Fibroblast of peridontal ligament (primary cell): Measurements from ENCODE around the gene ST8SIA4.
A peak's percentile ranks its signal among the peaks of the same experiment; 100 is the strongest.
"Not testable (repeated sequence)": the region's sequence is repeated elsewhere in the genome, so short reads cannot be mapped to it uniquely, and the experiment has no call there.

ENCODE experiments used
- DNase-seq: peaks from one replicate; pipeline ENCODE4 v3.0.0-alpha.2; 2010; ENCODE audit errors: extremely low read depth

Gene ST8SIA4

DNA sequence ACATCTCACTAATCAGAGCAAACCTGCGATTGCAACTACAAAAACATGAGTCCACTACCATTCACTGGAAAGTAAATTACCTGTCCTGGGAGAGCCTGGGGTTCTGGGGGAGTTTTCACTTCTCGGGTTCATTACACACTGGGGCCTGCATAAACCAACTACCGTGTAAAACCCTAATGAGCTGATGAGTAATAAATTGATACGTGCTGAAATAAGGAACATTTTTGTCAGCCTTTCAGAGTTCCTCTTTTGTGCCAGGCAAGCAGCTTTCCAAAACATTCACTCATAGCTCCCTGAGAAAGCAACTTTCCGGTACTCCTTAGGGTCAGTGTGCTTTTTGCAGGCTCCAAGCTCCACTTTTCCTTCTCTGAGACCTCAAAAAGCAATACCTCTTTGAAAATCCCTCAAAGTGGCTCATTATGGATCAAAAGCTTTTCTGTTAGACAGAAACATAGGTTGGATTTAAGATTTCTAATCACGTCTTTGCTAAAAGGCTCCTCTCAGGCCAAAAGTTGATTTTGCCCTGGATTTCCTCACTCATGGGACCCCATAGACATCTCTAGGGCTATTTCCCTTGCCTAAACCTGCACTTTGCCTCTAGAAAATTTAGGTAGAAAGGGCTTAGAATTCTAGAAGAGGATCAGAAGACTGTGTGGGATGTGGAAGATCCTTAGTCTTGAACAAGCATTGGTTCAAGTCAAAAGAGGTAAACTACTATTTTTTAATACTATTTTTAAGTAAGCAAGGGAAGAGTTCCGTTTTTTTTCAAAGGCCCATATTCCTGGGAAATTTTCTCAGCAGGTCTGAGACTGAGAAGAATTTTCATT is 74.8 kb downstream of the ST8SIA4 start:
- no peak for DNase-seq

DNA sequence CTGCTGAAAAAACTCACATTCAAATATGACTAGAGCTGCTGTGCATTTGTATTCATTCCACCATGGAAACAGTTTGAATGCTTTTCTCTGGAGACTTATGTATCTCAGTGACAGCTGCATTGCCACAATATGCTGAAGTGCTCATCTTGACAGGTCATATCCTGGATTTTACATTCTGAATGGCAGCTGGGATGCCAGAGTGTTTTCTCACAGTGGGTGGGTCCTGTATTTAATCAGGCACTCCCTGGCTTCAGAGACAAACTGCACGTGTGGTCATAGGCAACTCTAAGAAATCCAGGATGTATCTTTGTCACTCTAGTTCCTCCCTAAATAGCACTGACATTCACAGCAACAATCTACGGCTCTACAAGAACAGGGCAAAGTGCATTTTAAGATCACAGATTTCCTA is 75.6 kb downstream of the ST8SIA4 start:
- no peak for DNase-seq

DNA sequence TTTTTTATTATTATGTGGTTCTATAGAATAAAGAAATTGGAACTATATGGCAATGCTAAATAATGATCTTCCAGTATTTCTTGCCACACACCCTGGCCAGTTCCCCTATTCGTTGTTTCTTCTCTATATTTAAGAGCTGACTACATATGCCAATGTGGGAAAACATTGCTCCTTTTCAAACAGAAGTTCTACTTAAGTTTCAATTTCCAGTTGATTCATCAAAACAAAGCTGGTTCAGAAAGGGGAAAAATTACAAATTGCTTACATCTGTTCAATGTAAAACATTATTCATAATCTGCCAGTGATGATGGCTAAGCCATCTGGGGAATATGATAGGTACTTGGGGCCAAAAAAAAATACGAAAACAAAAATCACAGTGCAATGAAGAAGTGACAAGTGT is 76.9 kb downstream of the ST8SIA4 start:
- peak; percentile 86 for DNase-seq

DNA sequence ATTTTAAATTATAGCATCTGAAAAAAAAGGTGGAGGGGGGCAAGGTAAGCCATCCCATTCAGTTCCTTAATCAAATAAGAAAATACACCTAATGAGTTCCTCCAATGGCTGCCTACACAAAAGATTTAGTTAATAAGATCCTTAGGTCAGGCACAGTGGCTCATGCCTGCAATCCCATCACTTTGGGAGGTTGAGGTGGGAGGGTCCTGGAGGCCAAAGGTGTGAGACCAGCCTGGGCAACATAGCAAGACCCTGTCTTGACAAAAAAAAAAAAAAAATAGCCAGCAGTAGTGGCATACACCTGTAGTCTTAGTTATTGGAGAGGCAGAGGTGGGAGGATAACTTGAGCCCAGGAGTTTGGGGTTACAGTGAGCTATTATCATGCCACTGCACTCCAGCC is 78.4 kb downstream of the ST8SIA4 start:
- DNase-seq: no peak

DNA sequence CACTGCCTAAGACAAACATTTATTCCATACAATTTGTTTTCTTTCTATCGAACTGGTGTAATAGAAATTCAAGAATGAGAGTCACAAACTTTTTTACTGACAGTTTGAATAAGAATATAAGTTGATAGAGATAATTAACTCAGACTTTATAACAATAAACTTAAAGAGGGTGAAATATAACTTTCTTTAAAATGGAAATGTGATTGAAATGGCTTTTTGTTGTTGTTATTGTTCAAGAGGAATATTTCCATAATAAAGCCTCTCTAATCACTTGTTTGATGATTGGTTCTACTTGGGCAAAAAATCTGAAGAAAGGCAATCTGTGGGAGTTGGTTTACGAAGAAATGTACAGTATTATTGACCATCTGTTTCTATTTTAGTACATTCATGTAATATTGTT is 79.3 kb downstream of the ST8SIA4 start:
- DNase-seq: no peak

DNA sequence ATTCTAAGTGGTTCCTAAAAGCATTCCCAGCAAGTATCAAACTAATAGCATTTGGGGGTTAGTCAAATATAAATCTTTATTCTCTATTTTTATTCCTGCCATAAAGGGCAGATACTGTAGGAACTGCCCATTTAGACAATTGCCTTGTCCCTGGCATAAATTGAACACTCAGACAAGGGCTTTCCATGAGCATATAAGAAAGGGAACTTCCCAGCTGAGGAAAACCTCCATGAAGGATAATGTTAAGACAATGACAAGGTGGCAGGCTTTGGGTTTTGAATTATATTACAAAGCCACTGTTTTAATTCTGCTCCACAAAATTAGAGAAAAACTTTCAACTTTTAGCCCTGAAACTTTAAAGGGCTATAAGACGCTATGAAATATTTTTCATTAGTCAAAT is 81.3 kb downstream of the ST8SIA4 start:
- no peak for DNase-seq

DNA sequence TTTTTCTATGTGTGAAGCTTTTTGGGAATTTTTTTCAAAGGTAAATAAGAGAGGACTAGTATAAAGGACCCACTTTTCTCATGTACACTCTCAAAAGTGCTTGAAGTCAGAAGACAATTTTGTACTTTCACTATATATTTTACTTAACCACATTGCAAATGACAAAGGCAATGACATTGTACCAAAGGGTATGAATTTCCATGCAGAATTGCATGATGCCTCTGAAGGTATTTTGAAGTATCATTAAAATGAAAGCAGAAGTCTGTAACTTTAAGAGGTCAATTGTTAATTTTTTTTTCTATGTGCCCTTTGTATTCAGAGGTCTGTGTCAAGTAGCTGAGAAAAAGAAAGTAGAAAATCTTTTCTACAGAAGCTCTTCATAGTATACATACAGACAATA is 84.7 kb downstream of the ST8SIA4 start:
- no peak for DNase-seq

DNA sequence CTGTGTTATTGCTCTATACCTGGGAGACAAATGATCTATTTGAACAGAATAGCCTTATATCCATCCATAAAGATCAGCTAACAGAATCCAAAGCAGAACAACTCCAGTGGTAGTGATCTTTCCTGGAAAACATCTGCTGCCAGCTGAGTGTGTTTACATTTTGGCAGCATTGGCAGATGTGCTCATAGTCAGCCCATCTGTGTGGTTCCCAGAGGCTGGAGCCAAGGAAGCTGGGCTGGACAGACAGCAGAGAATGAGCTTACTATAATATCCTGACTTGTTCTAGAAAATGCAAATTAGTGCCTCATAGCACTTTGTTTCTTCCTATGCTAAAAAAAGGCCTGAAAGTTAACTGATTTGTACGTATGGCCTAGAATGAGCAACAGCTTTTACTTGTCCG is 99.7 kb downstream of the ST8SIA4 start:
- peak; percentile 87 for DNase-seq

DNA sequence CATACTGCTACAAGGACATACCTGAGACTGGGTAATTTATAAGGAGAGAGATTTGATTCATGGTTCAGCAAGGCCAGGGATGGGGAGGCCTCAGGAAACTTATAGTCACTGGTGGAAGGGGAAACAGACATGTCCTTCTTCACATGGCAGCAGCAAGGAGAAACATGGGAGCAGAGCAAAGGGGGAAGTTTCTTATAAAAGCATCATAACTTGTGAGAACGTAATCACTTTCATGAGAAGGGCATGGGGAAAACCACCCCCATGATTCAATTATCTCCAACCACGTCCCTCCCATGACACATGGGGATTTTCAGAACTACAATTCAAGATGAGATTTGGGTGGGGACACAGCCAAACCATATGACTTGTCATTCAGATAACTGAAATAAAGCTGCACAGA is 100.9 kb downstream of the ST8SIA4 start:
- DNase-seq: no peak

DNA sequence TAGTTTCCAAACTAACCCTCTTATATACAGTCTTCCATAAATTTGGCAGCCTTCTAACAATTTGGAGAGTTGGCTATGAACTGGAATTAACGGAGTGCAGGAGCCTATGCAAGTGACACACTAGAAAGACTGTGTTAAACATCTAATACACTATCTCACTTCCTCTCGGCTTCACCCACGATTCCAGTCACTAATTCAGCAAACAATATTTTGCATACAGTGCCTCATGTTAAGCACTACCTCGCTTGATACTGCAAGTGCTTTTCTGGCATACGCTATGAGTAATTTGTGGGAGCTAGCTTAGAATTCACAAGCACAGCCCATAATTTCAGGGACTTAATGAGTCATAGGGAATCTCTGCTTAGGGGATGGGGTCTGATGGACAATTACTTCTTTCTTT is 102.5 kb downstream of the ST8SIA4 start:
- DNase-seq: no peak

DNA sequence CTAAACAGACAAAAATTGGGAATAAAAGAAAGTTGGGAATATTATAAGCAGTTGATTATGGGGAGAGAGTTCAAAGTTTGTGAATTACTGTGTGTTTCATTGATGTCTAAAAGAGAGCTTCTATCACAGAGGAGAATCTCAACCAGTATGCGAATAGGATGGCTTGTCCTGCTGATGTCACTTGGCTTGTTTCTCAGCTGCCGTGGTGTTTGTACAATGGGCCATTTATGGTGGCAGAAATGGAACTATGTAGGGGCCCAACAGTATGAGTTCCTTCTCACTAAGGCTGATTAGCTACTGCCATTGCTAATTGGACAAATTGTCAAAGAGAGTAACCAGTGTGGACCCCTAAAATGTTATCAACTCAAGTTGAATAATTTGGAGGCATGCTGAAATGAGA is 103.9 kb downstream of the ST8SIA4 start:
- no peak for DNase-seq

DNA sequence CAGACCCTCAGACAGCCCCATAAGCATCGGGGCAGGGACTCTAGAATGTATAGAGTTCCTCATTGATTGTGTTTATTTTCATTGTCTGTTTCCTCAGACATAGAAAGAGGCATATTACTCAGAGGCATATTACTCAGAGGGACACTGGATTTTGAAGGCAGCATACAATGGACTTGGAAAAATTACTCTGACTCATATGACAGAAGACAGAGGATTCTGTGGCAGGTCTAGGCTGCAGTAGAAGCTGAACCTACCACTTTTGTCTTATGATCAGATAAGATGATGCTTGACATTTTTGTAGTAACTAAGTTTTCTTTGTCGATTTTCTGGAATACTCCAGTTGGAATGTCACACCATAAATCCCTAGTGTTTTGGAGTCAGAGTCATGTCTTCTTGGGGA is 105.2 kb downstream of the ST8SIA4 start:
- DNase-seq: peak; percentile 50

DNA sequence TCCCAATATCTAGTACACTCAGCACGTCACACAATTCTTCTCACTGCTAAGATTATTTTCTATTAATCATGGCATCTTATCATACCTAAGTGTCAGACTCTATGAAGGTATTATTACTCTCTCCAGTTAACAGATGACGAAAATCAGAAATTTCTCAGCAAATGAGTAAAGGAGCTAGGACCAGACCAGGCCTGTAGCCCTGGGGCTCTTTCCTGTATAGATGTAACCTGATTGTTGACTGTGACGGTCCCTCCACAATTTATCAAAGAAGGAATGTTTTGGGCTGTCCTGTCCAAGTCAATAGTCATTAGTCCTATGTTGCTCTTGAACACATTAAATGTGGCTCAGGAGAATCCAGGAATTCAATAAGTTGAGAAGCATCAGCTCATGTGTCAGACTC is 106.2 kb downstream of the ST8SIA4 start:
- DNase-seq: no peak

DNA sequence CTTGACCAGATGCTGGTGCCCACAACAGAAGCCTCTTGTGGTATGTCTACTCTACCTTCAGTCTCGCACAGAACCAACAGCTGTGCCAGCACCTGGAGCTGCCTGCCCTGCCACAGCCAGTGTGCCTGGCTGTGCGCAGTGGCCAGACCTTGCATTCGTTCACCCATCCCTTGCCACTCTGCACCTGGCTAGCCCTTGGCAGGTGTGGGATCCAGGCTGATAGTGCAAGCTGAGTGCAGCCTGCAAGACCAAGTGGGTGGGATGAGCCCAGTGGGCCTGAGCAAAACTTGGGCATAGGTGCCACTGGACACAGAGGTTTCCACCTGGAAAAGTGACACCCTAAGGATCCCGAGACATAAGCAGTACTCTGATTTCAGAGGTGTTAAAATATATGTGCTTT is 108.2 kb downstream of the ST8SIA4 start:
- no peak for DNase-seq

DNA sequence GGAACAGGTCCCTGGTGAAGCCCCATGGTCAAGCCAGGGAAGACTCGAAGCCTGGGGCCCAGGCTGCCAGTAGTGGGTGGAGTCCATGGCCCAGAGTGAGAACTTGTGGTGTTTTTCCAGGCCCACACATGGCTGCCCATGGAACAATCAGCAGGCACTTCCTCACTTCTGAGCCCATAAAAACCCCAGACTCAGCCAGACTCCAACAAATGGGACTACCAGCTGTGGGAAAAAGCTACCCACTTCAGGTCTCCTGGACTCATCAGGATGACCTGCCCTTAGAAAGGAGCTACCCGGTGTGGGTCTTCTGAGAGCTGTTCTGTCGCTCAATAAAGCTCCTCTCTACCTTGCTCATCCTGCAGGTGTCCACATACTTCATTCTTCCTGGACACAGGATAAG is 108.9 kb downstream of the ST8SIA4 start:
- DNase-seq: no peak

DNA sequence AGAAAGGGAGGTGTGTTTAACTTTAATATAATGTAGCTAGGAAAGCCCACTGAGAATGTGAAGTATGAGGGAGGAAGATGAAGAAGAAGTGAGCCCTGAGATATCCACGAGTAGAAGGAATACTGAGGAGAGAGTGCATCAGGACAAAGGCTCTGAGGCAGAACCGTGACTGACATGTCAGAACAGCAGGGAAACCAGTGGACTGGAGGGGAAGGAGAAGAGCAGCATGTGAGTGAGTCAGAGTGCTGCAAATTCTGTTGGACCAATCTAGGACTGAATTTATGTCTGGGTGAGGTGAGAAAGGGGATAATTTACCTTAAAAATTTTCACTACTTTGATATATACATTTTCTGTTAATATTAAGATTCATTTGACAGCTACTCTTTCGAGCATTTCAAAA is 110.3 kb downstream of the ST8SIA4 start:
- no peak for DNase-seq

DNA sequence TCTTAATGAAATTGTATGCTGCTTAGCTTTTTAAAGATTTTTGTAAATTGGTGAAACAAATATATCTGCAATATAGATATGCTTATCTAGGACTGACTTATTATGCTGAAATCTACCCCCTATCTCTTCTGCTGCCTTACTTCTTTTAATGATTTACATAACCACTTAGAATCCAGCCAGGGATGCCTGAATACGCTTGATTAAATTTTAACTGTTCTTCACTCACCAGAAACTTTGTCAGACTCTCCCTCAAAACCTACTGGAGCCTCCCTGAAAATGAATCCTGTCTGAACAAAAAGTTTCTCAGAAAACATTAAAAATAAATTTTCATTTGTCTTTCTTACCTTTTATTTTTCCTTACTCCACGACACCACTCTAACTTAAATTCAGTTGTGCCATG is 111.7 kb downstream of the ST8SIA4 start:
- DNase-seq: no peak

DNA sequence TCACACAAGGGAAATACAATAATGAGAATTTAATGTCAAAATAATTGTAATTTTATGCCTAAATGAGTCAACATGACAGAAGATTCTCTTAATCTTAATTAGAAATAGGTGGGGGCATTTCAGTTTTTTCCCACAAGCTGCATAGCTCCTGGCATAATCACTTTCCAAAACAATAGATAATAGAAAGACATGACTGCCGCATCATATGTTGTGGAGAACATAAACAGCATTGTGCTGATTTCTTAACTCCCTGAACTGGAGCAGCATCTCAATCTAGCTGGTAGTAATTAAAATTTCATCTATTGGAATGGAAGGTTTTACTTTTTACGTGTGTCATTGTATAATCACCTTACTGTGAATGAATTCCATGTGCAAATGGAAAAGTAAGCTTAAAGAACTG is 112.1 kb downstream of the ST8SIA4 start:
- DNase-seq: no peak

DNA sequence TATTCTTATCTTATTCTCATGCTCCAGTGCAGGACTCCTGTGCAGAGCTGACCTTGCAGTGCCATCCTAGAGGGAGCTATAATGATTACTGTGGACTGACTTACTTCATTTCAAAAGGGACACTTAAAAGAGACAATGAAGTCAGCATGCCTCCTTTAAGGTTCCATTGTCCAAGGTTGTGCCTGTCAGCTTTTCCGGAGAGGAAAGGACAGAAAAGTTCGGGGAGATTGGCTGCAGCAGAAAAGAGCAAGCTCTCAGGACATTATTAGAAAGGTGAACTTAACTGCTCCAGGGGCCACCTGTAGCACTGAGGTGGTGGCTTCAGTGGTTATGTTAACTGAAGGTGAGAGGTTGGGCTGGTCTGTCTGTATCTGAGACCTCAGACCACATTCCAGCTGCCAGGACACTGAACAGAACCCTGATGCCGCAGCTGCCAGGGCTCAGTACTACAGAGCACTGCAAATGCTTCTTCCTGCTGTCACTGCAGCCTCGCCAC is 112.9 kb downstream of the ST8SIA4 start:
- no peak for DNase-seq

DNA sequence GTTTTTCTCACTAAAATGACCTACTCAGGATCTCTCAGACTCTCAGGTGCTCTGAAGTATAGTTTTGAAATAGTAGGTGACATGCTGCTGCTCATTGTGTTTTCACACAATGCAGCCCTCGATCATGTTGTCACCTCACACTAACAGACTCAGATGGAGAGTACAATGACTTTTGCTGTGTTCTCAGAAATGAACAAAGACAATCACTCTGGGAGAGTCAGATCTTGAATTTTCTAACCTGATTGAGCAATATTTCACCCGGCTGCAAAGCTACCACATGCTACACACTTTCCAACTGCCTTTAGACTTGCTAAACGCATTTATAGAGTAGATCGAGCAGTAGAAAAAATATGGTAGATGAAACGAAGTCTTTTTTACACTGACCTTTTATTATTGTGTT is 113.4 kb downstream of the ST8SIA4 start:
- DNase-seq: no peak

DNA sequence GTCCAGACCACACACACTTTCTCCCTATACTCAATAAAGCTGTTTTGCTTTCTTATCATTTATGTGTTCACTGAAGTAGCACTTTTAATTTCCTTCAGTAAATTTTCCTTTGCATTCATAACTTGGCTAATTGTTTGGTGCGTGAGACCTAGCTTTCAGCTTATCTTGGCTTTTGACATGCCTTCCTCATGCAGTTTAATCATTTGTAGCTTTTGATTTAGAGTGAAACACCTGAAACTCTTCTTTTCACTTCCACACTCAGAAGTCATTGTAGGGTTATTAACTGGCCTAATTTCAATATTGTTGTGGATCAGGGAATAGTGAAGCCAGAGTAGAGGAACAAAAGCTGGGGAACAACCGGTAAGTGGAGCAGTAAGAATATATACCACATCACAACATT is 114.7 kb downstream of the ST8SIA4 start:
- DNase-seq: no peak

DNA sequence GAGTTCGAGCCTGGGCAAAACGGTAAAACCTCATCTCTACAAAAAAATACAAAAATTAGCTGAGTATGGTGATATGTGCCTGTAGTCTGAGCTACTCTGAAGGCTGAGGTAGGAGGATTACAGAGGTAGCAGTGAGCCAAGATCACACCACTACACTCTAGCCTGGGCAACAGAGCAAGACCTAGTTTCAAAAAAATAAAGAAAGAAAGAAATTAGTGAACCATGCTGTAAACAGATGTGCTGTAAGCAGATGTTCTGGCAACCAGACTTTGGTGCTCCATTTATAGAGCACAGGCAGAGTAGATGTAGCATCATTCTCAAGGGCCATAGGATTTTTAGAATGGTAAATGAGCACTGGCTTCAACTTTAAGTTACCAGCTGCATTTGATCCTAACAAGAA is 115.4 kb downstream of the ST8SIA4 start:
- no peak for DNase-seq

DNA sequence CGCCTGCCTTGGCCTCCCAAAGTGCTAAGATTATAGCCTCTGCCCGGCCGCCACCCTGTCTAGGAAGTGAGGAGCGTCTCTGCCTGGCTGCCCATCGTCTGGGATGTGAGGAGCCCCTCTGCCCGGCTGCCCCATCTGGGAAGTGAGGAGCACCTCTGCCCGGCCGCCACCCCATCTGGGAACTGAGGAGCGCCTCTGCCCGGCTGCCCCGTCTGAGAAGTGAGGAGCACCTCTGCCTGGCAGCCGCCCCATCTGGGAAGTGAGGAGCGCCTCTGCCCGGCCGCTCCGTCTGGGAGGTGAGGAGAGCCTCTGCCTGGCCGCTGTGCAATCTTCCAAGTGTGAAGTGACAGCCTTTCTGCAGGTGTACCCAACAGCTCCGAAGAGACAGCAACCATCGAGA is 117.5 kb downstream of the ST8SIA4 start:
- not testable (repeated sequence) for DNase-seq

DNA sequence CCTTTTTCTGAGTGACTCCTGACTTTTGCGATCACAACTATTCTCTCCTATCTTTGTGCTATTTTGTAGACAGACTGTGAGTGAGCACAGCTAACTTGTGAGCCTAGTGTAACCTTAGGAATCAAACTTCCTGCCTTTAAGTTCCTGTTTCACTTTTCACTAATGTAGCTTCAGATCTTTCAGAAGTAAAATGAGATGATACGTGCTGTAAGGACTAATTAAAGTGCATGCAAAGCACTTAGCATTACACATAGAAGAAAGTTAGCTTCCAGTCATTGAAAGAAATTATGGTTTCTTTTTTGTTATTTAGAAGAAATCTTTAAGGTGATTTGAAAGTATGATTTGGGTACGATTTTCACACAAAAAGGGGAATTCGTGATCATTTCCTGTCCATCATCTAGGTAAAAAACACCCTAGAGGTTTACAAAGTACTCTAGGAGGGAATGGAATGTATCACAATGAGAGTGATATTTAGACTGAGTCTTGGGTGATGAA is 122.7 kb downstream of the ST8SIA4 start:
- no peak for DNase-seq
